ENCODE data around the gene APOBEC2. TPM values are rescaled to one million over a fixed set of nuclear protein-coding genes. Genes with fewer than 3 reads are reported as not detected.

The APOBEC2 gene
- total and polyA plus RNA-seq, 2 of the 13 experiments (the other 11 are each of a cell fraction or from before 2014, with no cell fraction given) = 0.09 TPM; not detected in 1

- peak; percentile 43 for TF ChIP-seq STAG1 (CRISPR knock-in tag; IDR thresholded peaks at IDR 0.05)
- peak; percentile 56 for TF ChIP-seq CEBPG (CRISPR knock-in tag; IDR thresholded peaks at IDR 0.05)
- peak; percentile 56; the same call in 1 of the 2 replicates for TF ChIP-seq PHF21A (CRISPR knock-in tag; IDR thresholded peaks at IDR 0.05)
- peak; percentile 55 for TF ChIP-seq POLR2G (IDR thresholded peaks at IDR 0.05; ENCODE audit: low read depth, low read length)
- TF ChIP-seq, protein P1, sequence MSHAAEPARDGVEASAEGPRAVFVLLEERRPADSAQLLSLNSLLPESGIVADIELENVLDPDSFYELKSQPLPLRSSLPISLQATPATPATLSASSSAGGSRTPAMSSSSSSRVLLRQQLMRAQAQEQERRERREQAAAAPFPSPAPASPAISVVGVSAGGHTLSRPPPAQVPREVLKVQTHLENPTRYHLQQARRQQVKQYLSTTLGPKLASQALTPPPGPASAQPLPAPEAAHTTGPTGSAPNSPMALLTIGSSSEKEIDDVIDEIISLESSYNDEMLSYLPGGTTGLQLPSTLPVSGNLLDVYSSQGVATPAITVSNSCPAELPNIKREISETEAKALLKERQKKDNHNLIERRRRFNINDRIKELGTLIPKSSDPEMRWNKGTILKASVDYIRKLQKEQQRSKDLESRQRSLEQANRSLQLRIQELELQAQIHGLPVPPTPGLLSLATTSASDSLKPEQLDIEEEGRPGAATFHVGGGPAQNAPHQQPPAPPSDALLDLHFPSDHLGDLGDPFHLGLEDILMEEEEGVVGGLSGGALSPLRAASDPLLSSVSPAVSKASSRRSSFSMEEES (CRISPR knock-in tag; IDR thresholded peaks at IDR 0.05) = peak; percentile 27; the same call in 1 of the 2 replicates
- no peak for TF ChIP-seq ZNF746 (CRISPR knock-in tag; IDR thresholded peaks at IDR 0.05)
Measured at GRCh38 chr6:41063884-41064285, 10.9 kb downstream of the APOBEC2 start (continued).

- H3K4me2 ChIP-seq (ENCODE audit: low read depth, low read length) = peak overlapping the region; percentile 59
- ChIA-PET POLR2A (interaction anchor here (1.2 to 2.7 kb wide), 6 partner anchors 8 to 107 kb away, joined by 3 to 44 read pairs (median 14); partner anchors contain the start of genes APOBEC2, NFYA, OARD1 and UNC5CL), CTCF (ENCODE audit: low intra/inter-chr PET ratio, low total read pairs) (interaction anchor here (3.4 to 5.3 kb wide), 4 partner anchors 26 to 58 kb away, joined by 19 to 56 read pairs (median 33); partner anchors contain the start of gene UNC5CL)
- no peak overlapping the region for H3K9ac ChIP-seq (ENCODE audit: insufficient read depth, low read depth, low read length)
- FAIRE-seq (peak; percentile 21), ATAC-seq (no peak), DNase-seq (ENCODE audit: low spot score) (peak; percentile 37)
- no peaks in the 10 kb centered on the region for H4K20me1 ChIP-seq (ENCODE audit: insufficient read depth, low read length)
- H3K4me3 ChIP-seq (replicated peaks in 1 of 3; ENCODE audit: insufficient read depth in 1 of 3, low read depth in 2 of 3, low read length in 3 of 3) = peak overlapping the region in 1 of 3 experiments; percentile 2; a peak in 1 of 6 replicates
- H3K27ac ChIP-seq (ENCODE audit: extremely low read length, insufficient read depth, low read length) = peak overlapping the region; percentile 75
- H2AFZ ChIP-seq (ENCODE audit: low read length) = no peak overlapping the region
- peaks cover 6 to 28% of the 10 kb centered on the region in 2 experiments for H3K36me3 ChIP-seq (replicated peaks in 1 of 2; ENCODE audit: control insufficient read depth in 1 of 2, insufficient read depth in 2 of 2, low read length in 2 of 2)
- BruUV-seq (replicated peaks) = no TSS peak
- peaks cover 51% of the 10 kb centered on the region for H3K4me1 ChIP-seq (ENCODE audit: insufficient read depth, low read length)
- H3K79me2 ChIP-seq (ENCODE audit: insufficient read depth, low read length) = no peaks in the 10 kb centered on the region
- in situ Hi-C loops (cut with HindIII; ENCODE audit: extremely low pct_ligation_motif_present, low pct_unique_long_range_greater_than_20kb) = loop anchor here (5.0 kb wide), 1 partner anchor 33 kb away; no protein-coding TSS in a partner anchor
- no peaks in the 10 kb centered on the region for H3K9me3 ChIP-seq (ENCODE audit: low read length)
- 17% methylated on average over 5 of the region's 5 CpGs for WGBS (ENCODE audit: low lambda C conversion rate)
- no peaks in the 10 kb centered on the region for H3K27me3 ChIP-seq (ENCODE audit: control insufficient read depth in 1 of 2, insufficient read depth in 2 of 2, low read length in 2 of 2)
- intact Hi-C loops (cut with micrococcal nuclease; ENCODE audit: unreplicated experiment) = loop anchor here (1.0 to 10.0 kb wide), 3 partner anchors 25 to 740 kb away; no protein-coding TSS in a partner anchor
- TF ChIP-seq ZNF343 (CRISPR knock-in tag; IDR thresholded peaks at IDR 0.05) (no peak), ZNF580 (CRISPR knock-in tag; IDR thresholded peaks at IDR 0.05; ENCODE audit: borderline replicate concordance, low read depth) (no peak), ZNF614 (CRISPR knock-in tag; IDR thresholded peaks at IDR 0.05; ENCODE audit: borderline replicate concordance) (no peak), EP300 (IDR thresholded peaks at IDR 0.05; ENCODE audit: low read depth in 2 of 2, low read length in 2 of 2) (peak in 1 of 2 experiments; percentile 35; a peak in 1 of 4 replicates), EP300 (CRISPR knock-in tag; IDR thresholded peaks at IDR 0.05; ENCODE audit: borderline replicate concordance) (no peak), ELF4 (CRISPR knock-in tag; IDR thresholded peaks at IDR 0.05; ENCODE audit: borderline replicate concordance) (no peak), REL (CRISPR knock-in tag; conservative IDR thresholded peaks at IDR 0.05) (no peak), HMG20B (CRISPR knock-in tag; conservative IDR thresholded peaks at IDR 0.05) (no peak), ZBTB39 (CRISPR knock-in tag; IDR thresholded peaks at IDR 0.05) (no peak), ZNF335 (CRISPR knock-in tag; IDR thresholded peaks at IDR 0.05) (no peak), ZNF562 (CRISPR knock-in tag; IDR thresholded peaks at IDR 0.05; ENCODE audit: borderline replicate concordance) (no peak), RFX1 (IDR thresholded peaks at IDR 0.05) (no peak), ZNF3 (CRISPR knock-in tag; IDR thresholded peaks at IDR 0.05) (no peak), TEAD3 (CRISPR knock-in tag; optimal IDR thresholded peaks at IDR 0.05; ENCODE audit: borderline replicate concordance) (peak; percentile 24), BCL6 (CRISPR knock-in tag; IDR thresholded peaks at IDR 0.05) (peak; percentile 57; the same call in 1 of the 2 replicates), HOXA5 (CRISPR knock-in tag; IDR thresholded peaks at IDR 0.05) (no peak)
Measured at GRCh38 chr6:41064841-41065240, 11.8 kb downstream of the APOBEC2 start.
